GM12872 (cell line): ENCODE results near the gene PRTFDC1.

Experiments
- TF ChIP-seq, protein P1 (sequence below): IDR thresholded peaks from 3 replicates; pipeline ENCODE4 v1.5.1; 2011; ENCODE audit warnings: low read depth, mild to moderate bottlenecking, low read length, moderate library complexity; ENCODE audit not compliant: insufficient read depth

PRTFDC1 gene

GRCh38 chr10:24963521-24964041 is 11.2 kb upstream of the PRTFDC1 start:
- TF ChIP-seq, protein P1, sequence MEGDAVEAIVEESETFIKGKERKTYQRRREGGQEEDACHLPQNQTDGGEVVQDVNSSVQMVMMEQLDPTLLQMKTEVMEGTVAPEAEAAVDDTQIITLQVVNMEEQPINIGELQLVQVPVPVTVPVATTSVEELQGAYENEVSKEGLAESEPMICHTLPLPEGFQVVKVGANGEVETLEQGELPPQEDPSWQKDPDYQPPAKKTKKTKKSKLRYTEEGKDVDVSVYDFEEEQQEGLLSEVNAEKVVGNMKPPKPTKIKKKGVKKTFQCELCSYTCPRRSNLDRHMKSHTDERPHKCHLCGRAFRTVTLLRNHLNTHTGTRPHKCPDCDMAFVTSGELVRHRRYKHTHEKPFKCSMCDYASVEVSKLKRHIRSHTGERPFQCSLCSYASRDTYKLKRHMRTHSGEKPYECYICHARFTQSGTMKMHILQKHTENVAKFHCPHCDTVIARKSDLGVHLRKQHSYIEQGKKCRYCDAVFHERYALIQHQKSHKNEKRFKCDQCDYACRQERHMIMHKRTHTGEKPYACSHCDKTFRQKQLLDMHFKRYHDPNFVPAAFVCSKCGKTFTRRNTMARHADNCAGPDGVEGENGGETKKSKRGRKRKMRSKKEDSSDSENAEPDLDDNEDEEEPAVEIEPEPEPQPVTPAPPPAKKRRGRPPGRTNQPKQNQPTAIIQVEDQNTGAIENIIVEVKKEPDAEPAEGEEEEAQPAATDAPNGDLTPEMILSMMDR: no peak

DNA sequence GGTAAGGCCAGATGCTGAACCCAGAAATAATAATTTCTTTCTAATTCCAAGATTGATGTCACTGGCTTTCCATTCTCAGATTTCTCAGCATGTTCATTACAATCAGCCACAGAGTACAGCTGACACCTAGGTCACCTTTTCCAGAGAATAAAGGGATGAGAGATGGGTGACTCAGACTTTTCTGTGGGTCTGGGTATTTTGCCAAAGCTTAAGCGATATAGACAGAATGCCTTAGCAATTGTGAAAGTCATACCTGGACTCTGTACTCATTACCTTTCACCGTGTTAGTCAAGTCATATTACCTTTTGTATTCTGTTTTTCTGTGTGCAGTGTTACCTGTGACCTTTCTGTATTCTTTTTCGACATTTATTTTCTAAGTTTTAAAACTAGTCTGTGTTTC is 10.6 kb upstream of the PRTFDC1 start:
- TF ChIP-seq, protein P1: no peak

DNA sequence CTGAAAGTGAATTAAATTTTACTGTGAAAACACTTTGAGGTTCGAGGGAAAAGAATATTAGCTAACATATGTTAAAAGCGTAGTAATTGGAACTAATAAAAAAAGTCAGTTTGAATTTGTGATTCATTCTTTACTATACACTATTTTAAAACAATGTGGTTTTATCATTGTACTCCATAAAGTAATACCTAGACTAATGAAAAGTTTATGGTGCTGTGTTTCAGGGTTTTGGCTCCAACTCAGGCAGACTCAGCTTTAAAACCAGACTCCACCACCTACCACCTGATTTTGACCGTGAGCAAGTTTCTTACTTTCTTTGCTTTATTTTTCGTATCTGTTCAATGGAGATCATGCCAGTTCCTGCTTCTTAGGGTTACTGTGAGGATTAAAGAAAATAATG is 9.2 kb upstream of the PRTFDC1 start:
- TF ChIP-seq, protein P1: no peak

DNA sequence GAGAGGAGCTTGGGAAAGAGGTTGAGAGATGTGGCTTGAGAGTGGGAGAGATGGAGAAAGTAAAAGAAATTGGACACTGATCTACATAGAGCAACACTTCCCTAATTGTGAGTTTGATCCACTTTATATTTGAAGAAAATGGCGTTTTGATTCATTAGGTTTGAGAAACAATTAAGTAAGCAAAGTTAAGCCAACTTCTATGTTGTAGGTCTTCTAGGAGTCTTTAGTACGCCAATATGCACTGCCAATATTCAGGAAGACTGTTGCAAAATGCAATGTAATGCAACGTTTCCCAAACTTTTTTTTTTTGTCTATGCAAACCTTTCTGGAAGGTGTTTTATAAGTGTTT is 7.0 kb upstream of the PRTFDC1 start:
- TF ChIP-seq, protein P1: no peak

GRCh38 chr10:24958721-24959381 is 6.4 kb upstream of the PRTFDC1 start:
- TF ChIP-seq, protein P1: no peak

- TF ChIP-seq, protein P1: no peak
Measured at GRCh38 chr10:24958091-24958720, 5.8 kb upstream of the PRTFDC1 start.

DNA sequence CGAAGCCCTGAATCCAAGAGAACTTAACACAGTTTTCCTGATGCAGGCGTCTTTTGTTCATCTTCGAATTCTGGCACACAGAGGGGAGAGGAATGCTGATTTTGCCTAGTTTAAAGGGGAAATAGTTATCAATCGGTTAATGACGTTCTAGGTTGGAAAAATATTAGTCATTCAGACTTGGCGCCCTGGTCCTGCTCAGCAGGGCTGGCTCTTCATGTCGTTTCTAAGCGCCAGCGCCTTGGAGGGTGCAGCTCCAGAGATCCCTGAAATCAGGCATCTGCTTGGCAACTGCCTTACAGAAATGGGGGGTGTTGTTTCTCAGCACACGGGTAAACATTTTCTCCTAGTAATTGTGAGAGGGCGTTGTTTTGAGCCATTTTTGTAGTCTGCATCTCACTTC is 1.3 kb upstream of the PRTFDC1 start:
- TF ChIP-seq, protein P1: no peak
